Dendritic cell treated with granulocyte-macrophage colony-stimulating factor and Interleukin-4, amounts not matched to agents 40 ng/mL and 50 ng/mL, for 4 days (primary cell): ENCODE measurements around the gene PDE10A.

ENCODE experiments used
- H3K27ac Mint-ChIP-seq: one replicate; pipeline ENCODE4 v1.8.0; 2022; ENCODE audit warnings: mild to moderate bottlenecking, mixed read lengths
- H3K27me3 Mint-ChIP-seq: one replicate; pipeline ENCODE4 v1.8.0; 2022; ENCODE audit warnings: mild to moderate bottlenecking, mixed read lengths
- H3K36me3 Mint-ChIP-seq: one replicate; pipeline ENCODE4 v1.8.0; 2022; ENCODE audit warnings: low read depth, mixed read lengths
- H3K4me1 Mint-ChIP-seq: one replicate; pipeline ENCODE4 v1.8.0; 2022; ENCODE audit warnings: low read depth, mixed read lengths
- H3K4me3 Mint-ChIP-seq: one replicate; pipeline ENCODE4 v1.8.0; 2022; ENCODE audit warnings: mild to moderate bottlenecking, moderate library complexity, mixed read lengths
- H3K9me3 Mint-ChIP-seq: one replicate; pipeline ENCODE4 v1.8.0; 2022; ENCODE audit warnings: mixed read lengths
- intact Hi-C: fragments of 100-400 bp; cut with micrococcal nuclease; formaldehyde crosslinking; loops from one replicate; pipeline ENCODE4 v1.15.0; 2022

Gene PDE10A

GRCh38 chr6:165662749-165663376 is at the start of gene PDE10A:
PDE10A (minus strand) TSS chr6:165663241; CDS start chr6:165662811, 430 bp downstream.
- H3K36me3 Mint-ChIP-seq, result no peaks in the 10 kb centered on the region
- H3K4me1 Mint-ChIP-seq, result no peaks in the 10 kb centered on the region
- no peak within 1 kb of the TSS for H3K4me3 Mint-ChIP-seq
- intact Hi-C loops, result no loop called here
- H3K27me3 Mint-ChIP-seq, result peaks cover 65% of the 10 kb centered on the region
- no peaks in the 10 kb centered on the region for H3K9me3 Mint-ChIP-seq
- no peak within 1 kb of the TSS for H3K27ac Mint-ChIP-seq

GRCh38 chr6:165708985-165709576 is 46.0 kb upstream of the PDE10A start:
- Mint-ChIP-seq H3K9me3 (peaks cover 10% of the 10 kb centered on the region), H3K36me3 (no peaks in the 10 kb centered on the region), H3K27ac (no peak overlapping the region), H3K4me1 (no peaks in the 10 kb centered on the region), H3K4me3 (no peak overlapping the region), H3K27me3 (no peaks in the 10 kb centered on the region)
- intact Hi-C loops, result no loop called here

GRCh38 chr6:165707067-165707853 is 44.2 kb upstream of the PDE10A start:
- no peak overlapping the region for H3K4me3 Mint-ChIP-seq
- H3K27ac Mint-ChIP-seq, result no peak overlapping the region
- intact Hi-C loops, result no loop called here
- no peaks in the 10 kb centered on the region for H3K4me1 Mint-ChIP-seq
- peaks cover 10% of the 10 kb centered on the region for H3K9me3 Mint-ChIP-seq
- H3K27me3 Mint-ChIP-seq, result no peaks in the 10 kb centered on the region
- H3K36me3 Mint-ChIP-seq, result no peaks in the 10 kb centered on the region

- H3K36me3 Mint-ChIP-seq, result no peaks in the 10 kb centered on the region
- no peak overlapping the region for H3K4me3 Mint-ChIP-seq
- H3K9me3 Mint-ChIP-seq, result peaks cover 10% of the 10 kb centered on the region
- H3K27me3 Mint-ChIP-seq, result no peaks in the 10 kb centered on the region
- H3K4me1 Mint-ChIP-seq, result no peaks in the 10 kb centered on the region
- intact Hi-C loops, result no loop called here
- H3K27ac Mint-ChIP-seq, result no peak overlapping the region
These were observed 42.9 kb upstream of the PDE10A start for GRCh38 chr6:165705941-165706340.

- Mint-ChIP-seq H3K27ac (no peak overlapping the region), H3K9me3 (no peaks in the 10 kb centered on the region), H3K4me3 (no peak overlapping the region), H3K4me1 (no peaks in the 10 kb centered on the region), H3K36me3 (no peaks in the 10 kb centered on the region), H3K27me3 (no peaks in the 10 kb centered on the region)
- intact Hi-C loops, result no loop called here
These were observed 41.2 kb upstream of the PDE10A start for GRCh38 chr6:165704045-165704748.

GRCh38 chr6:165702669-165703068 is 39.6 kb upstream of the PDE10A start:
- no peaks in the 10 kb centered on the region for H3K4me1 Mint-ChIP-seq
- intact Hi-C loops, result no loop called here
- H3K27me3 Mint-ChIP-seq, result no peaks in the 10 kb centered on the region
- no peak overlapping the region for H3K4me3 Mint-ChIP-seq
- no peaks in the 10 kb centered on the region for H3K36me3 Mint-ChIP-seq
- H3K9me3 Mint-ChIP-seq, result no peaks in the 10 kb centered on the region
- H3K27ac Mint-ChIP-seq, result no peak overlapping the region

- Mint-ChIP-seq H3K4me3 (no peak overlapping the region), H3K4me1 (no peaks in the 10 kb centered on the region), H3K27ac (no peak overlapping the region), H3K27me3 (no peaks in the 10 kb centered on the region), H3K36me3 (no peaks in the 10 kb centered on the region), H3K9me3 (no peaks in the 10 kb centered on the region)
- intact Hi-C loops, result no loop called here
These were observed 38.7 kb upstream of the PDE10A start for GRCh38 chr6:165701564-165702354.

- Mint-ChIP-seq H3K9me3 (no peaks in the 10 kb centered on the region), H3K4me1 (no peaks in the 10 kb centered on the region), H3K27ac (no peak overlapping the region), H3K36me3 (no peaks in the 10 kb centered on the region), H3K4me3 (no peak overlapping the region), H3K27me3 (no peaks in the 10 kb centered on the region)
- intact Hi-C loops, result no loop called here
These were observed 38.0 kb upstream of the PDE10A start for GRCh38 chr6:165701005-165701404.

GRCh38 chr6:165698868-165699267 is 35.8 kb upstream of the PDE10A start:
- H3K36me3 Mint-ChIP-seq, result no peaks in the 10 kb centered on the region
- H3K4me1 Mint-ChIP-seq, result no peaks in the 10 kb centered on the region
- H3K4me3 Mint-ChIP-seq, result no peak overlapping the region
- no peak overlapping the region for H3K27ac Mint-ChIP-seq
- intact Hi-C loops, result no loop called here
- H3K27me3 Mint-ChIP-seq, result no peaks in the 10 kb centered on the region
- H3K9me3 Mint-ChIP-seq, result no peaks in the 10 kb centered on the region

- no peaks in the 10 kb centered on the region for H3K4me1 Mint-ChIP-seq
- H3K36me3 Mint-ChIP-seq, result no peaks in the 10 kb centered on the region
- intact Hi-C loops, result no loop called here
- no peak overlapping the region for H3K27ac Mint-ChIP-seq
- no peaks in the 10 kb centered on the region for H3K27me3 Mint-ChIP-seq
- H3K9me3 Mint-ChIP-seq, result no peaks in the 10 kb centered on the region
- H3K4me3 Mint-ChIP-seq, result no peak overlapping the region
These were observed 34.1 kb upstream of the PDE10A start for GRCh38 chr6:165697171-165697570.

- no peaks in the 10 kb centered on the region for H3K4me1 Mint-ChIP-seq
- no peaks in the 10 kb centered on the region for H3K36me3 Mint-ChIP-seq
- no peak overlapping the region for H3K27ac Mint-ChIP-seq
- no peaks in the 10 kb centered on the region for H3K27me3 Mint-ChIP-seq
- H3K4me3 Mint-ChIP-seq, result no peak overlapping the region
- intact Hi-C loops, result no loop called here
- H3K9me3 Mint-ChIP-seq, result no peaks in the 10 kb centered on the region
These were observed 32.9 kb upstream of the PDE10A start for GRCh38 chr6:165695722-165696515.

GRCh38 chr6:165694296-165694695 is 31.3 kb upstream of the PDE10A start:
- Mint-ChIP-seq H3K27me3 (no peaks in the 10 kb centered on the region), H3K36me3 (no peaks in the 10 kb centered on the region), H3K27ac (no peak overlapping the region), H3K4me3 (no peak overlapping the region), H3K9me3 (no peaks in the 10 kb centered on the region), H3K4me1 (no peaks in the 10 kb centered on the region)
- intact Hi-C loops, result no loop called here

GRCh38 chr6:165692106-165692653 is 29.1 kb upstream of the PDE10A start:
- no peak overlapping the region for H3K4me3 Mint-ChIP-seq
- no peak overlapping the region for H3K27ac Mint-ChIP-seq
- H3K36me3 Mint-ChIP-seq, result no peaks in the 10 kb centered on the region
- intact Hi-C loops, result no loop called here
- H3K27me3 Mint-ChIP-seq, result no peaks in the 10 kb centered on the region
- H3K4me1 Mint-ChIP-seq, result no peaks in the 10 kb centered on the region
- peaks cover 4% of the 10 kb centered on the region for H3K9me3 Mint-ChIP-seq
